Loucy (cell line): ENCODE measurements around the gene DLG2.

Experiments
- H2AFZ ChIP-seq: fragments of 200-600 bp; sonication (generic); 2 replicates; pipeline ENCODE4 v1.6.0; 2016; ENCODE audit warnings: antibody characterized with exemption, mild to moderate bottlenecking, low read length, moderate library complexity
- H3F3A ChIP-seq: fragments of 200-600 bp; 2 replicates; pipeline ENCODE4 v1.6.0; 2016; ENCODE audit warnings: antibody characterized with exemption, low read depth, mild to moderate bottlenecking
- H3K27me3 ChIP-seq: fragments of 200-600 bp; sonication (generic); 2 replicates; pipeline ENCODE4 v1.6.1; 2014; ENCODE audit warnings: low read length, mild to moderate bottlenecking; ENCODE audit not compliant: insufficient read depth, poor library complexity, severe bottlenecking
- H3K36me3 ChIP-seq: fragments of 200-600 bp; sonication (generic); 2 replicates; pipeline ENCODE4 v1.6.1; 2016; ENCODE audit warnings: low read length; ENCODE audit not compliant: insufficient read depth
- H3K4me1 ChIP-seq: fragments of 200-600 bp; sonication (generic); 2 replicates; pipeline ENCODE4 v1.5.1; 2014; ENCODE audit warnings: low read length, mild to moderate bottlenecking; ENCODE audit not compliant: insufficient read depth, poor library complexity, severe bottlenecking
- H3K4me2 ChIP-seq: fragments of 200-600 bp; sonication (generic); 2 replicates; pipeline ENCODE4 v1.6.0; 2014; ENCODE audit warnings: antibody characterized with exemption, low read length, low read depth, mild to moderate bottlenecking; ENCODE audit not compliant: poor library complexity, severe bottlenecking
- H3K4me3 ChIP-seq: fragments of 200-600 bp; sonication (generic); 2 replicates; pipeline ENCODE4 v1.5.1; 2014; ENCODE audit warnings: low read length, mild to moderate bottlenecking, mixed read lengths; ENCODE audit not compliant: poor library complexity, severe bottlenecking
- H3K79me2 ChIP-seq: fragments of 200-600 bp; sonication (generic); 2 replicates; pipeline ENCODE4 v1.6.1; 2014; ENCODE audit warnings: low read length; ENCODE audit not compliant: insufficient read depth
- H3K9ac ChIP-seq: fragments of 200-600 bp; sonication (generic); 2 replicates; pipeline ENCODE4 v1.6.0; 2014; ENCODE audit warnings: mild to moderate bottlenecking, low read depth, low read length, moderate library complexity; ENCODE audit not compliant: poor library complexity, severe bottlenecking
- H3K9me2 ChIP-seq: fragments of 200-600 bp; sonication (generic); replicated peaks from 2 replicates; pipeline ENCODE4 v1.6.1; 2016; ENCODE audit warnings: low read depth, low read length, mixed read lengths
- H3K9me3 ChIP-seq: fragments of 200-600 bp; sonication (generic); 2 replicates; pipeline ENCODE4 v1.6.1; 2014; ENCODE audit warnings: mild to moderate bottlenecking, antibody characterized with exemption, low read length, low read depth; ENCODE audit not compliant: insufficient read depth
- H4K20me1 ChIP-seq: fragments of 200-600 bp; sonication (generic); 2 replicates; pipeline ENCODE4 v1.6.0; 2014; ENCODE audit warnings: antibody characterized with exemption, low read length, mild to moderate bottlenecking; ENCODE audit not compliant: insufficient read depth, poor library complexity, severe bottlenecking
- EZH2phosphoT487 ChIP-seq: fragments of 200-600 bp; IDR thresholded peaks from 2 replicates; pipeline ENCODE4 v1.6.1; 2018; ENCODE audit warnings: antibody characterized with exemption, mild to moderate bottlenecking, moderate library complexity, borderline replicate concordance
- TF ChIP-seq, protein P1 (sequence below): fragments of 200-600 bp; sonication (generic); conservative IDR thresholded peaks from 2 replicates; pipeline ENCODE4 v1.5.1; 2014; ENCODE audit warnings: mild to moderate bottlenecking, antibody characterized with exemption, low read length

The DLG2 gene

GRCh38 chr11:83866655-83867054 lies 1760.5 kb downstream of the DLG2 start:
- Histone ChIP-seq H4K20me1 (no peaks in the 10 kb centered on the region), H3F3A (no peaks in the 10 kb centered on the region), H2AFZ (no peak overlapping the region), H3K27me3 (no peaks in the 10 kb centered on the region), H3K4me2 (no peak overlapping the region), H3K9me3 (no peaks in the 10 kb centered on the region), H3K36me3 (no peaks in the 10 kb centered on the region), H3K4me3 (no peak overlapping the region), H3K79me2 (no peaks in the 10 kb centered on the region), H3K9ac (no peak overlapping the region), H3K9me2 (no peaks in the 10 kb centered on the region), H3K4me1 (no peaks in the 10 kb centered on the region)
- TF ChIP-seq EZH2phosphoT487, result no peak

DNA sequence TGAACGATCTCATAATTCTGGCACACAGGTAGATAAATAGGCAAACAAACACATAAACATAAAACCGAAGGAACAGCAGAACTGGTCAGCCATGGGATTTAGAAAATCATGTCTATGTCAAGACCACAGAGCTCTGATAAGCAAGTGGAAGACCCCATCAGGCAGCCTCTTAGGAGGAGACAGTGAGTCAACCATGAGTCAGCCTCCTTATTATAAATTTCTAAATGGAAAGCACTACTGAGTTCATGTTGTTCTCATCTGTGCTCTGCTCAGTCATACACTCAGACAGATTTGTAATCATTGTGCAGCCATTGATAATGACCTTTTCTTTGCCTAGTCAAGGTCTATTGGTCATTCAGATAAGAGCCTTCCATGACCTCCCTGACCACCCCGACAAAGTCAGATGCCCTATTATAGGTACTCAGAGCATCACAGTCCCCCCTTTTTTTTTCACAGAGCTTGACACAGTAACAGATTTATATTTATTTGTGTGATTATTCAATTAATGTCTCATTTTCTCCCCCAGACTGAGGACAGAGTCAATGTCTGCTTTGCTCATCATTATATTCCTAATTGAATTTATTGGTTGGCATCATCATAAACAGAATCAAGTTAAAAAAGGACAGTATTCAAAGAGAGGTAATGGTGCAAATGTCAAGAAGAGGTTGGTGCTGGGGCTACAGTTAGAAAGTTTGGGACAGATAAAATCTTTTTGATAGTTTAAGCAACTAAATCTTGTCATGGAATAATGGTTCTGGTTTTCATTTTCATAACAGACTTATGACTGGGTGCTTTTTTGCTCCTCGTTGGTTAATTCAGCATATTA lies 1761.3 kb downstream of the DLG2 start:
- Histone ChIP-seq H4K20me1 (no peaks in the 10 kb centered on the region), H2AFZ (no peak overlapping the region), H3K4me3 (no peak overlapping the region), H3K4me2 (no peak overlapping the region), H3K9me2 (no peaks in the 10 kb centered on the region), H3K9ac (no peak overlapping the region), H3K9me3 (no peaks in the 10 kb centered on the region), H3F3A (no peaks in the 10 kb centered on the region), H3K79me2 (no peaks in the 10 kb centered on the region), H3K4me1 (no peaks in the 10 kb centered on the region), H3K36me3 (no peaks in the 10 kb centered on the region), H3K27me3 (no peaks in the 10 kb centered on the region)
- no peak for TF ChIP-seq EZH2phosphoT487
- TF ChIP-seq, protein P1, sequence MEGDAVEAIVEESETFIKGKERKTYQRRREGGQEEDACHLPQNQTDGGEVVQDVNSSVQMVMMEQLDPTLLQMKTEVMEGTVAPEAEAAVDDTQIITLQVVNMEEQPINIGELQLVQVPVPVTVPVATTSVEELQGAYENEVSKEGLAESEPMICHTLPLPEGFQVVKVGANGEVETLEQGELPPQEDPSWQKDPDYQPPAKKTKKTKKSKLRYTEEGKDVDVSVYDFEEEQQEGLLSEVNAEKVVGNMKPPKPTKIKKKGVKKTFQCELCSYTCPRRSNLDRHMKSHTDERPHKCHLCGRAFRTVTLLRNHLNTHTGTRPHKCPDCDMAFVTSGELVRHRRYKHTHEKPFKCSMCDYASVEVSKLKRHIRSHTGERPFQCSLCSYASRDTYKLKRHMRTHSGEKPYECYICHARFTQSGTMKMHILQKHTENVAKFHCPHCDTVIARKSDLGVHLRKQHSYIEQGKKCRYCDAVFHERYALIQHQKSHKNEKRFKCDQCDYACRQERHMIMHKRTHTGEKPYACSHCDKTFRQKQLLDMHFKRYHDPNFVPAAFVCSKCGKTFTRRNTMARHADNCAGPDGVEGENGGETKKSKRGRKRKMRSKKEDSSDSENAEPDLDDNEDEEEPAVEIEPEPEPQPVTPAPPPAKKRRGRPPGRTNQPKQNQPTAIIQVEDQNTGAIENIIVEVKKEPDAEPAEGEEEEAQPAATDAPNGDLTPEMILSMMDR, result no peak

DNA sequence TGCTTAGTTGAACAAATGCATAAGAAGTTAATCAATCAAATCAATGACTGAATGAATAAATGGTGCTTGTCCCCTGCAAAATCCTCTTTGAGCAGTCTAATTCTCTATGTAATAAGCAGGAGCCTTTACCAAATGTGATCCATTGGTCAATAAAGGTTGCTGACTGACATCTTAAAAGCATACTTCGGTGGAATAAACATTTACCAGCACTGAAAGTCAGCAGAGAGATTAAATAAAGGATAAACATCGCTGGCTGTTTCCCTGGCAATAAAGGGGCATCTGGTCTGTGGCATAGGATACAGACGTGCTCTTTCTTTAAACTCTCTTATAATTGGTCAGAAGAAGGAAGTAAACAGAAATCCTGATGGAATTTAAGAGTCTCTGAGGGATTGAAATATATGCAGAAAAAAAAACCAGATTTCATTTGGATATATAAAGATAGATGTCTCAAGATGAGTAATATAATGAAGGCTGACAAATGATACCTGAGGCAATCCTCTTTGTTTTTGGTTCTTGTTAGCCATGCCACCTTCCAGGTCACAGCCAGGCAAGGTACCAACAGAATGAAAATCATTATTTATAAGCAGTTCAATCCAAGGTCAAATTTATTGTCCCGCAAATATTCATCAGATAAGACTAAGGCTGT lies 1762.6 kb downstream of the DLG2 start:
- Histone ChIP-seq H3K4me1 (no peaks in the 10 kb centered on the region), H3K9ac (no peak overlapping the region), H3K9me3 (no peaks in the 10 kb centered on the region), H2AFZ (no peak overlapping the region), H3K9me2 (no peaks in the 10 kb centered on the region), H3K79me2 (no peaks in the 10 kb centered on the region), H3K4me3 (no peak overlapping the region), H4K20me1 (no peaks in the 10 kb centered on the region), H3K36me3 (no peaks in the 10 kb centered on the region), H3K27me3 (no peaks in the 10 kb centered on the region), H3F3A (no peaks in the 10 kb centered on the region), H3K4me2 (no peak overlapping the region)
- no peak for TF ChIP-seq EZH2phosphoT487
- TF ChIP-seq, protein P1, result no peak
